DMS53 treated with DMSO at 0.1 percent for 48 hours (cell line): ENCODE data around the gene NCAM1.
"Not testable (repeated sequence)": the region's sequence is repeated elsewhere in the genome, so short reads cannot be mapped to it uniquely, and the experiment has no call there.

Source experiments
- DNase-seq: peaks from one replicate; lab custom pipeline; 2025; ENCODE audit not compliant: unreplicated experiment; lab: John Stamatoyannopoulos, UW

The NCAM1 gene

GRCh38 chr11:113296447-113297205 is 335.4 kb downstream of the NCAM1 start:
- DNase-seq: no peak

- not testable (repeated sequence) for DNase-seq
These were observed 337.3 kb downstream of the NCAM1 start for GRCh38 chr11:113298496-113298895.

DNA sequence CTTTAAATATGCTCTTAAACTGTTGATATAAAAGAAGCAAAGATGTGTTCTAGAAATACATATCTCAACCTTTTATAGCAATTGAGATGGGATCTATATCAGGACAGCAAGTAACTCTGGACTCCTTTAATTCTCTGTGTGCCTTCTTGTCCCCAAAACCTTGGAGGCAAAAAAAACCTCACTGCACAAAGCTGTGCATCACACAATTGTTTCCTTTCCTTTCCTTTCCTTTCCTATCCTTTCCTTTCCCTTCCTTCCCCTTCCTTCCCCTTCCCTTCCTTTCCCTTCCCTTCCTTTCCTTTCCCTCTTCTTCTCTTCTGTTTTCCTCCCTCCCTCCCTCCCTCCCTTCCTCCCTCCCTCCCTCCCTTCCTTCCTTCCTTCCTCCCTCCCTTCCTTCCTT is 343.7 kb downstream of the NCAM1 start:
- no peak for DNase-seq

GRCh38 chr11:113305440-113306336 is 344.5 kb downstream of the NCAM1 start:
- DNase-seq: peak; percentile 68

GRCh38 chr11:113308601-113309000 is 347.4 kb downstream of the NCAM1 start:
- no peak for DNase-seq

DNA sequence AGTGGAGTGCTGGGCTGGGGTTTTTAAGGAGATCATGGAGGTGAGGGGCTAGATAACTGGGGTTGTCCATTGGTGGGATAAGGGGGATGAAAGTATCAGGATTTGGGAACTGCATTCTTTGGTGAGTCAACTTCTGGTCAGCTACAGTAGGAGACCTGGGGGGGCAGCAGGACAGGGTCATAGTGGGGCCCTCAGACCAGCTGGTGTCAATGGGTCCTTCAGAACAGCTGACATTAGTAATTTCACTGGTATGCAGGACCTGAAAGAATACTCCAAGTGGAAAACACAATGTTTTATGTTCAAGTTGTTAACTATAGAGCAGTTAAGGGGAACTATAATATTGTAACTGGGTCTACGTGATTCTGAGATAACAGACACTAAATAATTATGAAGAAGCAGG is 350.3 kb downstream of the NCAM1 start:
- DNase-seq: no peak

DNA sequence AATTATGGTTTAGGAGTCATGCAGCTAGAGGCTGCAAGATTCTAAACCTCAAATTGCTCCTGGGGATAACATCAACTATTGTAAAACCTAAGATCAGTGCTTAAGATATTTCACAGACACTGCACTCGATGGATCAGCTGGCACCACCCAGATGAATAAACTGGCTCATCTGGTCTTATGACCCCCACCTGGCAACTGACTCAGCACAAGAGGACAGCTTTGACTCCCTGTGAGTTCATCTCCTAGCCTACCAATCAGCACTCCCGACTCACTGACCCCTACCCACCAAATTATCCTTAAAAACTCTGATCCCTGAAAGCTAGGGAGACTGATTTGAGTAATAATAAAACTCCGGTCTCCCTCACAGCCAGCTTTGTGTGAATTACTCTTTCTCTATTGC is 352.4 kb downstream of the NCAM1 start:
- DNase-seq: no peak

DNA sequence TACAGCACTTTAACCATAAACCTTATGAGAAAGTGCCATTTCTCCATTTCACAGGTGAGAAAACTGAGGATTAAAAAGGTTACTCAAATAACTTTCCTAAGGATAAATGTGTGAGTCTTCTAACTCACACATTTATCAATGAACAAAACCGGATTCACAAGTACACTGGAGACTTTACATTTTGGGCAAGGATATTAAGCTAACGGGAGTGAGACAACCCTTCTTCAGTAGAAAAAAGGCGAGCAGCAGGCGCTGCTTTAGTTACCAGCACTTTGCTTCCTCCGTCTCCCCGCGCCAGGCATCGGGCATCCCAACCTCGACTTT is 352.8 kb downstream of the NCAM1 start:
- no peak for DNase-seq

DNA sequence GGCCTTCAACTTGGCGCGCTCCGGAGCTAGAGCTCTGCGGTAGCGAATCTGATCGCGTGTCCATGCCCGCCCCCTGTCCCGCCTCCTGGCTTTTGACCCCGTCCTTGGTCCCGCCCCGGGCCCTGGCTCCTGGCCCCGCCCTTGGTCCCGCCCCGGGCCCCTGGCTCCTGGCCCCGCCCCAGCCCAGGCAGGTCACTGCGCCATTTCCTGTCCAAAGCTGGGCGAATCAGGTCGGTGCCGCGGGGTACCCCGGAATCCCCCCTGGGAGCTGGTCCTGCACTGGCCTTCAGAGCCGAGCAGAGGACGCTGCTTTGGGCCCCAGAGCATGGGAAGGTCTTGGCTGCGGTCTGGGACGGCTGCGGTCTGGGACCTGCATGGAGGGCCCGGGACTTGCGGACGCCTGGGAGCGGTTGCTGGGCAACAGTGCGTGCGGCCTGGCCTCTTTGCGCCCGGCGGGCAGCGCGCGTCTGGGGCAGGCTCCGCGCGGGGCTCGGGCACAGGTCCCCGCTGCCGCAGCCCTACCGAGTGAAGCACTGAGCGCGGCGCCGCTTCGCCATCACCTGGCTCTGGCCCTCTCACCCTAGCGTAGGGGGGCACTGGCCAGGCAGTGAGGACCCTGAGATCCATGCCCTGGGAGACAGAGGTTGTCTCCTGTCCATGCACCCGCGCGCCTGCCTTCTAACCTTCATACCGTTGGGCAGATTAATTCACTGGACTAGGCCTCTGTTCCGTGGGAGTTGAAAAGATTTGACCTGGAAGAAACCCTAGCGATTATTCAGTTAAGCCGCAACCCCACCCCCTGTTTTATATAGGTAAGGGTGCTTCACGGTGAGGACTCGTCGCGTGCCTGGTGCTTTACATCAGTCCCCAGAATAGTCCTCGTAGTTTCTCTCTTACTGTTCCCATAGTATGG is 353.4 kb downstream of the NCAM1 start, which contains the start of gene TTC12:
Gene TTC12 (plus strand): TSS at position 195 of the 913 bp plus-strand sequence. CDS start 1,675 bp downstream, outside the sequence.
- DNase-seq: peak; percentile 86

DNA sequence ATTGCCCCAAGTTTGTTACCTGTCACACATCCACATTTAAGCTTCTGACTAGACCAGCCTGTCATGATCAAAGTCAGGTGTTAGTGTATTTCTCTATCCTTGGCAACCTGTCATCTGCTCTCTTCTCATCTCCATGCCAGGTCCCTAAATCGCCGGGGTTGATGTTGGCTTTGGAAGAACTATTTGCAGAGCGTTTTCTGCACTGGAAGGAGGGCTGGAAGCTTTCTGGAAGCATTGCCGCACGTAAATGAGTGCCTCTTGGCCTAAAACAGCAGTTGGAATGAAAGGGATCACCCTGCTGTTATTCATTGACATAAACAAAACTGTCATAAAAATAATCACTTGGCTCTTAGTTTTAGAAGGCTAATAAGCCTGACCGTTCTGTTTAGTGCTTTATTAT is 354.6 kb downstream of the NCAM1 start:
- DNase-seq: no peak

DNA sequence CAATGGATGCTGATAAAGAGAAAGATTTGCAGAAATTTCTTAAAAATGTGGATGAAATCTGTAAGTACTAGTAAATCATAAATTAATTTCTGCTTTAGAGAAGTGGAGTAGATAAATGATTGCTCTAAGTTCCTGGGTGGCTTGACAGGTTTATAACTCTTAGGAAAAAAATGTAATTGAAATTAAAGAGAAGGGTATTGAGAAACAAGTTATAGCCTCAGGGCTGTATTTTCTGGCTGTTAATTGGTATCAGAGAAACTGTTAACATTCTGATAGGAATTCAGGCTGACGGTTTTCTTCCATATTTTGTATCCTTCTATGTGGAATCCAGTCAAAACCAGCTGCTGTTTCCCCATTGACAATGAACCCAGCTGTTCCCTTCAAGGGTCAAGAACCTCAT is 355.0 kb downstream of the NCAM1 start:
- no peak for DNase-seq

GRCh38 chr11:113317339-113317738 is 356.1 kb downstream of the NCAM1 start:
- DNase-seq: no peak

DNA sequence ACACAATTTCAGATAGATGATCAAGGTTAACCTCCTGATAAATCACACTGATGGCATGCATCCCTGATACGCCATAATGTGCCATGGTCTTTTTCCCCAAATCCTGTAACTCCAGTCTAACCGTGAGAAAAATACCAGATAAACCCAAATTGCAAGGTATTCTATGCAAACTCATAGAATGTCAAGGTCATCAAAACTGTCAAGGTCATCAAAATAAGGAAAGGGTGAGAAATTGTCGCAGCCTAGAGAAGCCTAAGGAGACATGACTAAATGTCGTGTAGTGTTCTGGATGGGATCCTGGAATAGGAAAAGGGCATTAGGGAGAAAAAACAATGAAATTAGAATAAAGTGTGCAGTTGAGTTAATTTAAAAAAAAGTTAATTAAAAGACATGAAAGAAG is 357.9 kb downstream of the NCAM1 start:
- DNase-seq: no peak

DNA sequence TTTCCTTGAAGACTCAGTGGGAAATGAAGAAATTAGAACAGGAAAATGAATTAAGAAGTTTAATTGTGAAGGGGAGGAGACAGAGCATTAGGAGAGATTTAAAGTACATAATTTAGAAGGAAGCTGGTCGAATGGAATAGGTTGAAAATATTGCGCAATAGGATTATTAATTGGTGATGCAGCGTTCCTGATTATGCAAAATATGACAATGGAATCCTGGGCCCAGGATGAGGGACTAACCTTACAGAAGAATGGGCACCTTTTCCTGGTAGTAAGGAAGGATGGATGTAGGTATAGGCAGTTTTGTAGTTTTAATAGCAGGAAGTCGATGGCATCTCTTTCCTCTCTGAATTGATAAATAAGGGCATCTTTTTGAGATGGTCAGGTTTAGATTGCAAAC is 360.9 kb downstream of the NCAM1 start:
- no peak for DNase-seq

GRCh38 chr11:113324250-113324649 is 363.0 kb downstream of the NCAM1 start:
- DNase-seq: no peak
